Right ventricle myocardium superior (tissue), 1 donor: ENCODE results near the gene ZNF200. TPM values are rescaled to one million over a fixed set of nuclear protein-coding genes. Genes with fewer than 3 reads are reported as not detected.
A peak's percentile ranks its signal among the peaks of the same experiment; 100 is the strongest.

ENCODE experiments used
- ATAC-seq: fragments of 200-7000 bp; cut with Tn5 transposase; one replicate; pipeline ENCODE4 v1.9.1; 2020; ENCODE audit warnings: mild to moderate bottlenecking; ENCODE audit not compliant: poor library complexity
- DNase-seq: peaks from one replicate; pipeline ENCODE4 v3.0.0-alpha.2; 2020
- intact Hi-C: fragments of 100-400 bp; cut with DNase I; formaldehyde crosslinking; loops from one replicate; pipeline ENCODE4 v1.11.2; 2022
- total RNA-seq: library from RNA; stranded (reverse); fragmentation: NEBNext Ultra II Directional; extraction: Animal tissue kit (Norgen Biotek cat#: 25700); gene quantifications from one replicate; pipeline ENCODE4 v1.2.1, GENCODE V29; 2021
- donor health status: DM: no; HTN: yes; CAD: no; lungs with severe emphysema.

The ZNF200 gene
- total RNA-seq, 1 donor from 2014 or later, result 4.1 TPM

GRCh38 chr16:3256866-3257465 lies 22.0 kb upstream of the ZNF200 start:
- intact Hi-C loops, result no loop called here
- DNase-seq (no peak), ATAC-seq (no peak)

- intact Hi-C loops, result no loop called here
- ATAC-seq, result peak; percentile 66
Measured at GRCh38 chr16:3256146-3256865, 21.3 kb upstream of the ZNF200 start, which contains the start of gene MEFV. Gene MEFV (minus strand): TSS chr16:3256633. CDS start chr16:3256587, 46 bp downstream.

GRCh38 chr16:3254309-3254708 lies 19.4 kb upstream of the ZNF200 start:
- DNase-seq (no peak), ATAC-seq (no peak)
- intact Hi-C loops, result no loop called here

More at GRCh38 chr16:3256146-3256865, 21.3 kb upstream of the ZNF200 start, which contains the start of gene MEFV:
- no peak for DNase-seq

GRCh38 chr16:3252967-3253366 lies 18.0 kb upstream of the ZNF200 start:
- intact Hi-C loops, result no loop called here
- DNase-seq (no peak), ATAC-seq (no peak)

GRCh38 chr16:3249451-3249850 lies 14.5 kb upstream of the ZNF200 start:
- DNase-seq (no peak), ATAC-seq (no peak)
- intact Hi-C loops, result no loop called here

- no peak for ATAC-seq
- no peak for DNase-seq
- intact Hi-C loops, result no loop called here
Measured at GRCh38 chr16:3249020-3249419, 14.1 kb upstream of the ZNF200 start.

- no peak for DNase-seq
- intact Hi-C loops, result no loop called here
- ATAC-seq, result no peak
Measured at GRCh38 chr16:3248596-3248995, 13.6 kb upstream of the ZNF200 start.

GRCh38 chr16:3246876-3247275 lies 11.9 kb upstream of the ZNF200 start:
- intact Hi-C loops, result no loop called here
- ATAC-seq, result no peak
- DNase-seq, result no peak

GRCh38 chr16:3246002-3246401 lies 11.0 kb upstream of the ZNF200 start:
- ATAC-seq (no peak), DNase-seq (no peak)
- intact Hi-C loops, result no loop called here

GRCh38 chr16:3243882-3244281 lies 8.9 kb upstream of the ZNF200 start:
- ATAC-seq, result no peak
- intact Hi-C loops, result no loop called here
- DNase-seq, result no peak

GRCh38 chr16:3242709-3243108 lies 7.8 kb upstream of the ZNF200 start:
- DNase-seq (no peak), ATAC-seq (no peak)
- intact Hi-C loops, result no loop called here

GRCh38 chr16:3241761-3242160 lies 6.8 kb upstream of the ZNF200 start:
- intact Hi-C loops, result no loop called here
- DNase-seq (no peak), ATAC-seq (no peak)

GRCh38 chr16:3235856-3236669 lies 1.1 kb upstream of the ZNF200 start:
- intact Hi-C loops, result loop anchor here (10.0 kb wide), 1 partner anchor 69 kb away; the partner anchor contains the start of genes TIGD7 and ZNF75A
- no peak for ATAC-seq
- peak; percentile 54 for DNase-seq

- DNase-seq, result no peak
- ATAC-seq, result no peak
- intact Hi-C loops, result loop anchor here (10.0 kb wide), 1 partner anchor 70 kb away; the partner anchor contains the start of genes TIGD7 and ZNF75A
Measured at GRCh38 chr16:3234543-3234856, 458 bp downstream of the ZNF200 start.

GRCh38 chr16:3223913-3224515 lies 10.9 kb downstream of the ZNF200 start:
- intact Hi-C loops, result no loop called here
- ATAC-seq, result no peak
- no peak for DNase-seq

- ATAC-seq, result no peak
- no peak for DNase-seq
- intact Hi-C loops, result no loop called here
Measured at GRCh38 chr16:3220839-3221238, 14.1 kb downstream of the ZNF200 start.

GRCh38 chr16:3216263-3216640 lies 18.7 kb downstream of the ZNF200 start:
- ATAC-seq (no peak), DNase-seq (no peak)
- intact Hi-C loops, result no loop called here

- no peak for DNase-seq
- ATAC-seq, result no peak
- intact Hi-C loops, result no loop called here
Measured at GRCh38 chr16:3215601-3216262, 19.2 kb downstream of the ZNF200 start.
